ENCODE measurements around the gene APRT. TPM values are rescaled to one million over a fixed set of nuclear protein-coding genes. Genes with fewer than 3 reads are reported as not detected.

APRT gene
- total and polyA plus RNA-seq, 9 of the 15 experiments (the other 6 are each of a cell fraction or from before 2014, with no cell fraction given): 41.7 to 409 (median 146) TPM

GRCh38 chr16:88773812-88774291 lies 37.9 kb downstream of the APRT start (continued):
- no peak for TF ChIP-seq SIX5 (IDR thresholded peaks at IDR 0.05; ENCODE audit: borderline replicate concordance in 1 of 2, insufficient read depth in 1 of 2, low read depth in 1 of 2, low read length in 2 of 2)
- no peak for TF ChIP-seq XRCC5 (IDR thresholded peaks at IDR 0.05; ENCODE audit: low read depth, low read length)
- TF ChIP-seq HDAC1 (IDR thresholded peaks at IDR 0.05): peak in 1 of 2 experiments; percentile 93; a peak in 2 of 4 replicates
- TF ChIP-seq KLF1 (tag; IDR thresholded peaks at IDR 0.05): peak; percentile 87
- no peak for TF ChIP-seq ZNF212 (CRISPR knock-in tag; IDR thresholded peaks at IDR 0.05)
- TF ChIP-seq REST (IDR thresholded peaks at IDR 0.05; ENCODE audit: borderline replicate concordance): peak; percentile 73
- TF ChIP-seq REST (CRISPR knock-in tag; IDR thresholded peaks at IDR 0.05; ENCODE audit: low read depth): peak; percentile 88; the same call in 1 of the 2 replicates
- peak; percentile 98 for TF ChIP-seq HDAC2 (IDR thresholded peaks at IDR 0.05)
- TF ChIP-seq NBN (IDR thresholded peaks at IDR 0.05; ENCODE audit: low read depth): peak; percentile 94
- TF ChIP-seq ERF (CRISPR knock-in tag; IDR thresholded peaks at IDR 0.05): peak; percentile 87; the same call in 1 of the 2 replicates
- TF ChIP-seq ZNF655 (CRISPR knock-in tag; IDR thresholded peaks at IDR 0.05): no peak
- peak; percentile 85 for TF ChIP-seq PHB2 (IDR thresholded peaks at IDR 0.05; ENCODE audit: low read depth)
- TF ChIP-seq ZBED1 (IDR thresholded peaks at IDR 0.05): peak; percentile 36; the same call in 1 of the 2 replicates
- no peak; the same call in none of the 2 replicates for TF ChIP-seq GABPB1 (CRISPR knock-in tag; IDR thresholded peaks at IDR 0.05)
- TF ChIP-seq HOMEZ (CRISPR knock-in tag; IDR thresholded peaks at IDR 0.05): no peak; the same call in 1 of the 2 replicates
- peak; percentile 46 for TF ChIP-seq RBBP5 (IDR thresholded peaks at IDR 0.05; ENCODE audit: borderline replicate concordance, insufficient read depth, low read length, poor library complexity, severe bottlenecking)
- no peak for TF ChIP-seq ZNF431 (CRISPR knock-in tag; IDR thresholded peaks at IDR 0.05)
- no peak for TF ChIP-seq ELK1 (CRISPR knock-in tag; IDR thresholded peaks at IDR 0.05)
